TTC549 (cell line): ENCODE measurements around the gene RALGPS1.

Experiments used
- FAIRE-seq: peaks from 2 replicates; lab custom pipeline; 2012; peaks lifted over from hg19 to GRCh38; lab: Jason Lieb, UNC

RALGPS1 gene

DNA sequence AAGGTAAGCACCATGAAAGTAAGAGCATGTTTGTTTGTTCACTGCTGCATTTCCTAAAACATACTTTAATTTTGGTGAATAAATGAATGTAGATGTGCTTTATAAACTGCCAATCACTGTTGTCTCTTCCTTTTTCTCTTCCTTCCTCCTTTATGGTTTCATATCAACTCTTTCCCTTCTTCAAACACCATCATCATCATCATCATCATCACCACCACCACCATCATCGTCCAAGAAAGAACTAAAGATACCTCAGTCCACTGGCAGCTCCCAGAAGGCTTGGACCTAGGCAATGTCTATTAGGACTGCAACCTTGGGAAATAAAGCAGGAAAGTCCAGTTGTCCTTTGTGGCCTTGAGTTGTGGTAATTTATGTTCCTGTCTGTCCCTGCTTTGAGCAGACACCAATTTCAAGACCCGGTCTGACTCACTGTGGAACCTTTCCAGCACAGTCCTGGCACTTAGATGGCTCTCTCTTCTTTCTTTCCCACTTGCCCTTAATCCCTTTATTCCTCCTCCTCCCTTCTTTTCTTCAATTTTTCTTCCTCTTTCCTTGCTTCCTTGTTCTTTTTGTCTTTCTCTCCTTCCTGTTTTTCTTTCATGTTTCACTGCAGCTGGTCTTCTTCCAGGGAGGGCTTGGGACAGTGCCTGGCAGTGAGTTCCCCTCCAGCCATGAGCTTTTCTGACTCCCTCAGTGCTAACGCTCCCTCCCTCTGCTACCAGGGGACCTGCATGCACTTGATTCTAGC lies 108.5 kb downstream of the RALGPS1 start:
- FAIRE-seq, result no peak

- no peak for FAIRE-seq
Measured at GRCh38 chr9:127025042-127025441, 110.5 kb downstream of the RALGPS1 start.

- no peak for FAIRE-seq
Measured at GRCh38 chr9:127027694-127028093, 113.1 kb downstream of the RALGPS1 start.

DNA sequence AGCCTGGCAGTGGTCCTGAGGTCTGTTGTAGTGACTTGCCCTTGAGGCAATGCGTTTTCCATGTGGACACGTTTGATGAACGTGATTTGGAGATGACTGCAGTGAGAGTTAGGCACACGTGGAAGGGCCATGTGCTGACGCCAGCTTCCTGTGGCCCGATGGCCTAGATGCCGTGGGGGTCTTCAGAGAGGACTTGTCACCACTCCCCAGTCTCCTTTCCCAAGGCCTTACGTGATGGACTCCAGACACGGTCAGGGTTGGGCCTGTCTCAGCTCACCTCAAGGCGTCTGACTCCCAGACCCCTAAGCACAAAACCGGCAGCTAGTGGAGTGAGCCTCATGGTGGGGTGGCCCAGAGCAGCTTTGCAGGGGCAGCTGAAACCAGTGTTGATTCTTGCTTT lies 115.0 kb downstream of the RALGPS1 start:
- no peak for FAIRE-seq

- no peak for FAIRE-seq
Measured at GRCh38 chr9:127030814-127031740, 116.5 kb downstream of the RALGPS1 start.

- FAIRE-seq, result no peak
Measured at GRCh38 chr9:127032256-127032655, 117.7 kb downstream of the RALGPS1 start.

DNA sequence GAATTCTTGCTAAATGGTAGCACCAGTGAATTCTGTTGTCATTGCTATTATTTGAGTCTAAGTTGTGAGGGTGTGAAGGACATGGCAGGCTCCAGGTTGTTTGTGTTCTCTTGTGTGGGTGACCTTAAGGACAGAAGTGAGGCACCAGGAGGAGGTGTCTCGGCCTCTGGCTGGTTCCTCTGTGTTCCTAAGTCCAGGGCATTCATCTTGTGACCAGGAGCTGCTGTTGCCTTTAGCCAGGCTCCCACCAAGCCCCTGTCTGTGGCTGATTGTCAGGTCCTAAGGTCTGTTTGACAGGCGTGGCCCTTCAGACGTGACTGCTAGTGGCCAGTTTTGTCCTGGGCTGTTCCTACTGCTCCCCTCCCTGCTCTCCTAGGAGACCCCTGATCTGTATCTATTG lies 118.5 kb downstream of the RALGPS1 start:
- no peak for FAIRE-seq

DNA sequence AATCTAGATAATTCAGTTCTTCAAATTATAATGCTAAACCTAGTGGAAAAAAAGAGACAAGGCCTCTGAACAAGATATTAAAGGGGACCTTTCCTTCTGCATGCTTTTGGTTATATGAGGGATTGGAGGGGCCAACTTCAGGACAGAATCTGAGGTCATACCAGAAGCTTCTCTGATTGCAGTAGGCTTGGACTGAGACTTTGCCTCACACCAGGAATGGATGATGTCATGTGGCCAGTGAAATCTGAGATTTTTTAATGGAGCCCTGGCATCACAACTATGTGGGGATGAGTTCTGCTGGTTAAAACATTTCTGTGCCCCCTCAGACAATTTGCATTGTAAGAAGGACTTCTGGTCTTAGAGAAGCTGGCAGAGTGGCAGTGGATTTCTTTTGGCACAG lies 119.2 kb downstream of the RALGPS1 start:
- FAIRE-seq, result no peak

GRCh38 chr9:127034691-127035090 lies 120.1 kb downstream of the RALGPS1 start:
- no peak for FAIRE-seq

- FAIRE-seq, result no peak
Measured at GRCh38 chr9:127035423-127035822, 120.8 kb downstream of the RALGPS1 start.

DNA sequence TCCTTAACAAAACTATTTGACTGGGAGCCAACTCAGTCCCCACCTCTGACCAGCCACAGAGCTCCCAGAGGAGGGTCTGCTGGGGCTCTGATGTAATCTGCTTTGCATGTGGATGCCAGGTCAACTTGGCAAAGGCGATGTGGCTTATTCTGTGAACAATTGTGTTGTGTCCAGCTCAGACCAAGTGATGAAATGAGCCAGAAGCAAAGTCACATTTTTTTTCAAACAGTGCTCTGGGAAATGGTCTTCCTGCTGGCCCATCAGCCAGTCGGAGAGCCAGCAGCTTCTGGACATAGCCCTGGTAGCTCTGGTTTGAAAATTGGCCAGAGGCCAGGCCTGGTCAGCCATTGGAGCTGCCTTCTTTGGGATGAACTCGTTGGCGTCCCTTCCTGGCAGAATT lies 121.4 kb downstream of the RALGPS1 start:
- FAIRE-seq, result no peak

DNA sequence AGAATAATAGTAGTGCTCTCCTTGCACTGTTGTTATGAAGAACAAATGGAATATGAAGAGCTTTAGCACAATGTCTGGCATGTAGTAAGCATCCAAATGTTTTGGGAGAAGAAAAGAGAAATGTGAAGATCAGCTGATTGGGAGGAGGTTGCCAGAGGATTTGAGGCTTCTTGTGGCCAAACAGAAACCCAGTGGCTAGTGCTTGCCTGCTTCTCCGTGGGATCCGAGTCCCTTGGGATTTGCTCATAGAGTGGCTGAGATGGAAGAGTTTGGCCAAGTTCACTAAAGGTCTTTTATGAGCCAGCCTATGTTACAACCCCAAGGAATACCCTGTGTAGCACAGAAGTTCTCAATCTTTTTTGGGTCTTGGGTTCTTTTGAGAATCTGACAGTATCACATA lies 121.9 kb downstream of the RALGPS1 start:
- no peak for FAIRE-seq

- no peak for FAIRE-seq
Measured at GRCh38 chr9:127038531-127038930, 123.9 kb downstream of the RALGPS1 start.

GRCh38 chr9:127039492-127039891 lies 124.9 kb downstream of the RALGPS1 start:
- FAIRE-seq, result no peak

DNA sequence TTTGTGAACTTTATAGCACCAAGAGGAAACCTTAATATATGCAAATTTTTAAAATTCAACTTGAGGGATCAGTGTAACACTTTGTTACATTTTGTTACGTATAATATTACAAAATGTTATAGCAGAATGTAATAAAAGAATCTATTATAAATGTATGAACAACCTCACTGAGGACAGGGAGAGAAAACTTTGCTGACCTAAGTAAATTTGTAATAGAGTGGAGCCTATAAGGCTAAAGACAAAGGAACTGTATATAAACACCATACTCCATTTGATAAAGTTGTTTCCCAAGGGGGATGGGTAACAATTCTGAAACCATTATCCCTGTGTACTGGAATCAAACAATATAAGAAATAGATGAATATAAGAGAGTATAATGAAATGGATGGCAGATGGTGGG lies 130.6 kb downstream of the RALGPS1 start:
- FAIRE-seq, result no peak

- no peak for FAIRE-seq
Measured at GRCh38 chr9:127047971-127048370, 133.4 kb downstream of the RALGPS1 start.

GRCh38 chr9:127049044-127049443 lies 134.5 kb downstream of the RALGPS1 start:
- no peak for FAIRE-seq

DNA sequence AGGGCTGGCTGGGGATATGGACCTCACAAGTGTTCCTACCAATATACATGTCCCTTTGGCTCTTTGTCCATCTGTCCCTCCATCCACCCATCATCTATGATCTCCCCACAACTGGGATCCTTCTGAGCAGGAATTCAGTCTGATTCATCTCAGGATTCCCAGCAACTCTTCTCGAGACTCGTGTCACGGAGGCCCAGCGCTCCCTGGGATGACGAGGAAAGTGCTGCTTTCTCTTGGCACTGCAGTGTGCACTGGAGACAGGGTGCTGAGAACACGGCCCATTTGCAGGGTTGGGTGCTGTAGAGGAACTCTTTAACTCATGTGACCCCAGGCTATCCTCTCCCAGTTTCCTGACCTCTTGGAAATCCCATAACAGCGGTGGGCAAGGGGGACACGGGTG lies 135.0 kb downstream of the RALGPS1 start:
- no peak for FAIRE-seq

DNA sequence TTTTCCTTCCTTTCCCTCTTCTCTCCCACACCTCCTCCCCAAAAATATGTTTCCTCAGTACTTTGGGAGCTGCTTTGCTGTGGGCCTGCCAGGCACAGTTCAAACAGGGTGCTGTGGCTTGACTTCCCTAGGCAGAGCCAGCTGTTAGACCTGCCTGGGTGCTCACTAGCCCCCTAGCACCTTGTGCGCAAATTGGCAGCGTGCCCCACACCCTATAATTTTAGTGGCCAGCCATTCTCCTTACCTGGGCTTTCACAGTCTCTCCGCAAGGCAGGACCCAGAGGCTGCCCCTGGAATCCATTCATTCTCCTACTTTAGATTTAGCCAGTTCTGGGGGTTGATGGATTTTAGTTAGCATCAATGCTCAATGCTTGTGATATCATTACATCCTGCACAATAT lies 135.6 kb downstream of the RALGPS1 start:
- no peak for FAIRE-seq

GRCh38 chr9:127050591-127051001 lies 136.0 kb downstream of the RALGPS1 start:
- FAIRE-seq, result no peak

- FAIRE-seq, result no peak
Measured at GRCh38 chr9:127051881-127052595, 137.5 kb downstream of the RALGPS1 start.

- FAIRE-seq, result no peak
Measured at GRCh38 chr9:127053057-127053821, 138.7 kb downstream of the RALGPS1 start.
